IMR-90 (cell line): Measurements from ENCODE around the gene PRKCB. TPM values are rescaled to one million over a fixed set of nuclear protein-coding genes. Genes with fewer than 3 reads are reported as not detected.

Experiments used
- ATAC-seq: fragments of 200-7000 bp; cut with Tn5 transposase; 2 replicates; pipeline ENCODE4 v1.9.1; 2020; ENCODE audit warnings: low read depth, mild to moderate bottlenecking, moderate library complexity
- BruUV-seq: library from RNA; stranded (reverse); fragments of 400-500 nt; replicated peaks from 2 replicates; lab custom pipeline; 2021; lab: Mats Ljungman, UMichigan
- CTCF ChIA-PET: fragments of 300-600 bp; formaldehyde crosslinking; extraction: SDS; loops from one replicate; lab custom pipeline; 2021; ENCODE audit warnings: antibody characterized with exemption; lab: Yijun Ruan, JAX
- POLR2A ChIA-PET: fragments of 300-600 bp; sonication (Branson Sonifier 250); formaldehyde crosslinking; loops from one replicate; lab custom pipeline; 2022; ENCODE audit warnings: antibody characterized with exemption; ENCODE audit not compliant: unreplicated experiment; lab: Charles Lee
- DNase-seq: peaks from one replicate; pipeline ENCODE4 v3.0.0; 2013
- H2AFZ ChIP-seq: replicated peaks from 2 replicates; pipeline ENCODE3; 2013; ENCODE audit warnings: low read length, mild to moderate bottlenecking; ENCODE audit not compliant: poor library complexity
- H2AK5ac ChIP-seq: 2 replicates; pipeline ENCODE4 v1.6.1; 2013; ENCODE audit warnings: low read depth, low read length, inconsistent platforms
- H2AK9ac ChIP-seq: replicated peaks from 2 replicates; pipeline ENCODE3; 2013; ENCODE audit warnings: mild to moderate bottlenecking, low read depth, low read length, moderate library complexity; ENCODE audit not compliant: poor library complexity
- H2BK120ac ChIP-seq: 2 replicates; pipeline ENCODE4 v1.6.1; 2013; ENCODE audit warnings: low read depth, low read length, inconsistent platforms
- H2BK15ac ChIP-seq: 3 replicates; pipeline ENCODE4 v1.6.1; 2013; ENCODE audit warnings: low read depth, low read length, inconsistent platforms
- H2BK20ac ChIP-seq: 2 replicates; pipeline ENCODE4 v1.6.1; 2013; ENCODE audit warnings: low read depth, mild to moderate bottlenecking, inconsistent platforms, low read length, moderate library complexity
- H2BK5ac ChIP-seq: 2 replicates; pipeline ENCODE4 v1.6.1; 2013; ENCODE audit warnings: mild to moderate bottlenecking, low read depth, low read length, inconsistent platforms; ENCODE audit not compliant: poor library complexity, severe bottlenecking
- H3K14ac ChIP-seq: replicated peaks from 2 replicates; pipeline ENCODE4 v1.6.1; 2013; ENCODE audit warnings: low read depth, low read length, inconsistent platforms
- H3K18ac ChIP-seq: 2 replicates; pipeline ENCODE4 v1.6.1; 2013; ENCODE audit warnings: low read depth, low read length, control low read depth
- H3K23ac ChIP-seq: 2 replicates; pipeline ENCODE4 v1.6.1; 2013; ENCODE audit warnings: low read depth, low read length, inconsistent platforms
- H3K27ac ChIP-seq: 2 replicates; pipeline ENCODE4 v1.5.1; 2013; ENCODE audit warnings: mild to moderate bottlenecking, control low read depth, low read length; ENCODE audit not compliant: insufficient read depth
- H3K27me3 ChIP-seq: 2 replicates; pipeline ENCODE4 v1.6.1; 2013; ENCODE audit warnings: low read length; ENCODE audit not compliant: control insufficient read depth, insufficient read depth
- H3K36me3 ChIP-seq: 2 replicates; pipeline ENCODE4 v1.6.1; 2013; ENCODE audit warnings: low read length, mixed read lengths; ENCODE audit not compliant: control insufficient read depth, insufficient read depth
- H3K4ac ChIP-seq: 2 replicates; pipeline ENCODE4 v1.6.1; 2013; ENCODE audit warnings: low read depth, low read length, inconsistent platforms
- H3K4me1 ChIP-seq: 2 replicates; pipeline ENCODE4 v1.6.1; 2013; ENCODE audit warnings: low read length, mixed read lengths; ENCODE audit not compliant: control insufficient read depth, insufficient read depth
- H3K4me2 ChIP-seq: 2 replicates; pipeline ENCODE4 v1.6.1; 2013; ENCODE audit warnings: low read depth, mild to moderate bottlenecking, control low read depth, low read length, moderate library complexity
- H3K4me3 ChIP-seq: 2 replicates; pipeline ENCODE4 v1.5.1; 2013; ENCODE audit warnings: low read depth, mild to moderate bottlenecking, control low read depth, low read length, moderate library complexity; ENCODE audit not compliant: insufficient read depth
- H3K56ac ChIP-seq: 2 replicates; pipeline ENCODE4 v1.6.1; 2013; ENCODE audit warnings: low read length, inconsistent platforms; ENCODE audit not compliant: insufficient read depth; ENCODE audit errors: extremely low read depth
- H3K79me1 ChIP-seq, 2 experiments: 2 replicates each; pipeline ENCODE4 v1.6.1; 2013; ENCODE audit warnings: low read length in 2 of 2, inconsistent platforms in 1 of 2, low read depth in 1 of 2
- H3K9ac ChIP-seq: 2 replicates; pipeline ENCODE4 v1.6.1; 2013; ENCODE audit warnings: low read depth, low read length, control low read depth
- H3K9me1 ChIP-seq: 2 replicates; pipeline ENCODE4 v1.6.1; 2013; ENCODE audit warnings: low read length, inconsistent platforms; ENCODE audit not compliant: insufficient read depth
- H3K9me3 ChIP-seq: 2 replicates; pipeline ENCODE4 v1.6.1; 2013; ENCODE audit warnings: low read length; ENCODE audit not compliant: control insufficient read depth, insufficient read depth
- H4K20me1 ChIP-seq: 2 replicates; pipeline ENCODE4 v1.6.1; 2013; ENCODE audit warnings: low read length, inconsistent platforms; ENCODE audit not compliant: insufficient read depth
- H4K5ac ChIP-seq: 2 replicates; pipeline ENCODE4 v1.6.1; 2013; ENCODE audit warnings: mild to moderate bottlenecking, low read depth, low read length, control low read depth
- H4K8ac ChIP-seq, 2 experiments: 2 replicates each; pipeline ENCODE4 v1.6.1; 2013; ENCODE audit warnings: low read depth in 2 of 2, low read length in 2 of 2, control low read depth in 1 of 2, inconsistent platforms in 1 of 2
- H4K91ac ChIP-seq: 2 replicates; pipeline ENCODE4 v1.6.1; 2013; ENCODE audit warnings: low read depth, low read length, inconsistent platforms; ENCODE audit not compliant: insufficient read depth
- BHLHE40 ChIP-seq: fragments of 150-350 bp; IDR thresholded peaks from 2 replicates; pipeline ENCODE4 v1.6.1; 2016; ENCODE audit warnings: mild to moderate bottlenecking, low read depth, low read length
- CEBPB ChIP-seq: IDR thresholded peaks from 2 replicates; pipeline ENCODE4 v1.6.1; 2012; ENCODE audit warnings: low read depth, low read length, improper control_type of control experiment
- CTCF ChIP-seq: conservative IDR thresholded peaks from 2 replicates; pipeline ENCODE4 v1.5.1; 2012; ENCODE audit warnings: mild to moderate bottlenecking, low read depth, low read length, improper control_type of control experiment
- FOS ChIP-seq: fragments of 150-350 bp; IDR thresholded peaks from 2 replicates; pipeline ENCODE4 v1.6.1; 2016; ENCODE audit warnings: low read depth, low read length
- MAFK ChIP-seq: IDR thresholded peaks from 2 replicates; pipeline ENCODE4 v1.6.1; 2012; ENCODE audit warnings: low read depth, low read length, improper control_type of control experiment
- MAZ ChIP-seq: IDR thresholded peaks from 2 replicates; pipeline ENCODE4 v1.6.1; 2012; ENCODE audit warnings: low read depth, mild to moderate bottlenecking, low read length, improper control_type of control experiment, moderate library complexity, borderline replicate concordance
- MXI1 ChIP-seq: IDR thresholded peaks from 2 replicates; pipeline ENCODE4 v1.6.1; 2012; ENCODE audit warnings: low read depth, mild to moderate bottlenecking, low read length, moderate library complexity, borderline replicate concordance
- NFE2L2 ChIP-seq: fragments of 150-350 bp; IDR thresholded peaks from 2 replicates; pipeline ENCODE4 v1.6.1; 2016; ENCODE audit warnings: low read depth, mild to moderate bottlenecking, low read length
- POLR2A ChIP-seq: IDR thresholded peaks from 2 replicates; pipeline ENCODE4 v1.6.1; 2012; ENCODE audit warnings: mild to moderate bottlenecking, low read depth, low read length
- RAD21 ChIP-seq: IDR thresholded peaks from 2 replicates; pipeline ENCODE4 v1.6.1; 2012; ENCODE audit warnings: low read length, improper control_type of control experiment
- RCOR1 ChIP-seq: IDR thresholded peaks from 2 replicates; pipeline ENCODE4 v1.6.1; 2012; ENCODE audit warnings: mild to moderate bottlenecking, low read length, improper control_type of control experiment; ENCODE audit not compliant: insufficient replicate concordance
- RFX5 ChIP-seq: IDR thresholded peaks from 2 replicates; pipeline ENCODE4 v1.8.0; 2012; ENCODE audit warnings: low read depth, mild to moderate bottlenecking, low read length, moderate library complexity
- SMC3 ChIP-seq: fragments of 150-350 bp; IDR thresholded peaks from 2 replicates; pipeline ENCODE4 v1.6.1; 2016; ENCODE audit warnings: low read depth, mild to moderate bottlenecking, antibody characterized with exemption, low read length, moderate library complexity
- USF2 ChIP-seq: fragments of 150-350 bp; IDR thresholded peaks from 2 replicates; pipeline ENCODE4 v1.6.1; 2017; ENCODE audit warnings: mild to moderate bottlenecking, antibody characterized with exemption, low read length, low read depth
- WGBS, 2 experiments: methylation state at CpG; one replicate each; pipeline versions ENCODE4 v1.1.5 to v1.1.7; 2013; ENCODE audit warnings: missing lambda C conversion rate in 2 of 2; ENCODE audit not compliant: insufficient read length in 1 of 2; ENCODE audit errors: extremely low coverage in 2 of 2; 5-methylcytosine and 5-hydroxymethylcytosine counted together
- dilution Hi-C: fragments of 300-500 bp; cut with HindIII; formaldehyde crosslinking; loops from one replicate; pipeline ENCODE4 v1.14.3; 2018; ENCODE audit warnings: low sequenced_read_pairs; ENCODE audit not compliant: unreplicated experiment
- in situ Hi-C: fragments of 300-500 bp; cut with MboI; formaldehyde crosslinking; loops from 3 replicates; pipeline ENCODE4 v1.14.3; 2019; ENCODE audit warnings: low sequenced_read_pairs, inconsistent platforms, mixed read lengths
- intact Hi-C: fragments of 100-400 bp; cut with micrococcal nuclease; formaldehyde crosslinking; loops from 2 replicates; pipeline ENCODE4 v1.10.0; 2022
- polyA plus RNA-seq, 3 experiments: library from polyadenylated mRNA; depleted of rRNA; stranded (reverse); fragments of >200 nt; gene quantifications; 2 replicates each; pipeline ENCODE4 v1.2.3, GENCODE V29; 2012; ENCODE audit warnings: low replicate concordance in 1 of 3
- total RNA-seq: library from RNA; depleted of rRNA; stranded (reverse); fragments of >200 nt; gene quantifications from 2 replicates; pipeline ENCODE4 v1.2.3, GENCODE V29; 2012
- TF ChIP-seq, protein P1 (sequence below): fragments of 150-350 bp; IDR thresholded peaks from 2 replicates; pipeline ENCODE4 v1.6.1; 2016; ENCODE audit warnings: low read depth, mild to moderate bottlenecking, low read length, moderate library complexity, borderline replicate concordance

Gene PRKCB
- total and polyA plus RNA-seq, 2 of the 4 experiments (the other 2 are of a cell fraction) = under 0.01 TPM; not detected in 1

GRCh38 chr16:23855010-23855409, 19.2 kb downstream of the PRKCB start:
- CTCF ChIA-PET = no interaction called here

More at GRCh38 chr16:23855010-23855409, 19.2 kb downstream of the PRKCB start:
- H3K56ac ChIP-seq = no peak overlapping the region
- no peak overlapping the region for H3K18ac ChIP-seq
- H3K9me1 ChIP-seq = no peaks in the 10 kb centered on the region
- intact Hi-C loops = no loop called here
- BruUV-seq = no TSS peak
- H2AK9ac ChIP-seq = no peak overlapping the region
- H3K23ac ChIP-seq = no peak overlapping the region
- DNase-seq (no peak), ATAC-seq (no peak)
- no peak overlapping the region for H2BK5ac ChIP-seq
- dilution Hi-C loops = no loop called here
- H2BK15ac ChIP-seq = no peak overlapping the region
- no peaks in the 10 kb centered on the region for H3K79me1 ChIP-seq
- no peaks in the 10 kb centered on the region for H4K20me1 ChIP-seq
- no CpG with 5 or more reads among the region's 5 CpGs for WGBS, 2 experiments
- no peaks in the 10 kb centered on the region for H3K4me1 ChIP-seq
- POLR2A ChIA-PET = no interaction called here
- H3K4me2 ChIP-seq = no peak overlapping the region
- no peak overlapping the region for H3K14ac ChIP-seq
- no peak overlapping the region for H4K8ac ChIP-seq
- H2AFZ ChIP-seq = no peak overlapping the region
- H2BK120ac ChIP-seq = no peak overlapping the region
- no peak overlapping the region for H3K9ac ChIP-seq
- H4K5ac ChIP-seq = no peak overlapping the region
- no peaks in the 10 kb centered on the region for H3K9me3 ChIP-seq
- TF ChIP-seq RCOR1 (no peak), RFX5 (no peak), SMC3 (no peak), FOS (no peak), NFE2L2 (no peak), POLR2A (no peak), MAFK (no peak), CEBPB (no peak), BHLHE40 (no peak), MAZ (no peak), CTCF (no peak), RAD21 (no peak), USF2 (no peak), MXI1 (no peak)
- TF ChIP-seq, protein P1, sequence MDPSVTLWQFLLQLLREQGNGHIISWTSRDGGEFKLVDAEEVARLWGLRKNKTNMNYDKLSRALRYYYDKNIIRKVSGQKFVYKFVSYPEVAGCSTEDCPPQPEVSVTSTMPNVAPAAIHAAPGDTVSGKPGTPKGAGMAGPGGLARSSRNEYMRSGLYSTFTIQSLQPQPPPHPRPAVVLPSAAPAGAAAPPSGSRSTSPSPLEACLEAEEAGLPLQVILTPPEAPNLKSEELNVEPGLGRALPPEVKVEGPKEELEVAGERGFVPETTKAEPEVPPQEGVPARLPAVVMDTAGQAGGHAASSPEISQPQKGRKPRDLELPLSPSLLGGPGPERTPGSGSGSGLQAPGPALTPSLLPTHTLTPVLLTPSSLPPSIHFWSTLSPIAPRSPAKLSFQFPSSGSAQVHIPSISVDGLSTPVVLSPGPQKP = no peak
- no peak overlapping the region for H3K27ac ChIP-seq
- H3K27me3 ChIP-seq = no peaks in the 10 kb centered on the region
- H3K4ac ChIP-seq = no peak overlapping the region
- H2BK20ac ChIP-seq = no peak overlapping the region
- H3K36me3 ChIP-seq = no peaks in the 10 kb centered on the region
- in situ Hi-C loops = no loop called here
- no peak overlapping the region for H2AK5ac ChIP-seq
- no peak overlapping the region for H4K91ac ChIP-seq
- H3K4me3 ChIP-seq = no peak overlapping the region
